Measurements from ENCODE around the gene SOCS3.

The SOCS3 gene

GRCh38 chr17:78367193-78367592, 7.3 kb upstream of the SOCS3 start:
- DNase-seq (ENCODE audit: low read depth), result no peak

- no peak for DNase-seq (ENCODE audit: low read depth)
These were observed 6.4 kb upstream of the SOCS3 start for GRCh38 chr17:78366109-78366848.

- DNase-seq (ENCODE audit: low read depth), result no peak
These were observed 5.8 kb upstream of the SOCS3 start for GRCh38 chr17:78365561-78366108.

- DNase-seq (ENCODE audit: low read depth), result no peak
These were observed 4.8 kb upstream of the SOCS3 start for GRCh38 chr17:78364436-78365281.

GRCh38 chr17:78362671-78363070, 2.8 kb upstream of the SOCS3 start:
- DNase-seq (ENCODE audit: low read depth), result no peak

- DNase-seq (ENCODE audit: low read depth), result no peak
These were observed 2.4 kb upstream of the SOCS3 start for GRCh38 chr17:78362232-78362631.

GRCh38 chr17:78361225-78361701, 1.4 kb upstream of the SOCS3 start:
- no peak for DNase-seq (ENCODE audit: low read depth)

- no peak for DNase-seq (ENCODE audit: low read depth)
These were observed 721 bp upstream of the SOCS3 start for GRCh38 chr17:78360371-78361224.

- DNase-seq (ENCODE audit: low read depth), result no peak
These were observed 418 bp downstream of the SOCS3 start for GRCh38 chr17:78359321-78359996.

GRCh38 chr17:78358538-78359320, 1.1 kb downstream of the SOCS3 start:
- DNase-seq (ENCODE audit: low read depth), result no peak

- no peak for DNase-seq (ENCODE audit: low read depth)
These were observed 2.0 kb downstream of the SOCS3 start for GRCh38 chr17:78357672-78358537.

GRCh38 chr17:78357177-78357586, 2.7 kb downstream of the SOCS3 start:
- no peak for DNase-seq (ENCODE audit: low read depth)

- no peak for DNase-seq (ENCODE audit: low read depth)
These were observed 3.7 kb downstream of the SOCS3 start for GRCh38 chr17:78356101-78356713.

GRCh38 chr17:78355701-78356100, 4.2 kb downstream of the SOCS3 start:
- DNase-seq (ENCODE audit: low read depth), result no peak

GRCh38 chr17:78355045-78355641, 4.7 kb downstream of the SOCS3 start:
- no peak for DNase-seq (ENCODE audit: low read depth)

GRCh38 chr17:78353834-78354233, 6.0 kb downstream of the SOCS3 start:
- no peak for DNase-seq (ENCODE audit: low read depth)

- no peak for DNase-seq (ENCODE audit: low read depth)
These were observed 8.3 kb downstream of the SOCS3 start for GRCh38 chr17:78351449-78352006.

GRCh38 chr17:78349891-78350642, 9.8 kb downstream of the SOCS3 start:
- no peak for DNase-seq (ENCODE audit: low read depth)
